Measurements from ENCODE around the gene ABCB9.
"Not testable (repeated sequence)": the region's sequence is repeated elsewhere in the genome, so short reads cannot be mapped to it uniquely, and the experiment has no call there.

The ABCB9 gene

DNA sequence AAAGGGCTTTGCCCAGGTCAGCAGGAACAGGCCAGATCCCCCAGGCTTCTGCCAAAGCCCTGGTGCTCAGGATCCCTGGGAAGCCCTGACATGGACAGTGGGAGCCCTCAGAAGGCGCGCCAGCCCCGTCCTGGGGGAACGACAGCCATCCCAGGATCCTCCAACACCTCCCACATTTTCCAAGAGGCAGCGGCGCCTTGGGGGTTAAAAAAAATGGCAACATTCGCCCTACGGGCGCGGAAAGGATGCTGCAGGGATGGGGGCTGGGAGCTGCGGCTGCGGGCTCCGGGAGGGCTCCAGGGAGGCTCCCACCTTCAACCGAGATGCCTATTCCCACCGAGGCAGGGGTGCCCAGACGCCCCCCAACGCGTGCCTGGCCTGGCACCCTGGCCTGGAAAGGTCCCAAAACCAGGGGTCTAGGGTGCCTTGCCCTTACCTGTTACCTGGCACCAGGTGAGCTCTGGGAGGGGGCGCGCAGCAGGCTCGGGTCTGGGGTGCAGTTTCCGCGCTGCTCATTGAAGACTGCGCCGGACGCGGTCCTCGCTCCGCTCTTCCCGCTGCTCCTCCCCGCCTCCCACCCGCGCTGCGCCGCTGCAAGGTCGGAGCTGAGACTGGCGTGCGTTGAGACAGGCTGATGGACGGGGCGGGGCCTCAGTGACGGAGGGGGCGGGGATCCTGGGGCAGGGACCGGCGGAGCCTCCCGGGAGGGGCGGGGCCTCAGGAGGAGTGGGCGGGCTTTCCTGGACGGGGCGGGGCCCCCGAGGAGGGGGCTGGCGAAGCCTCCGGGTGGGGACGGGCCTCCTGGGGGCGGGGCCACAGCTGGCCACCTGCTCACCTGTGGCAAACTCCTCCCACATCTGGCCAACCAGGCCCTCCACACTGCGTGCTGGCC lies at the start of gene ABCB9:
Gene ABCB9 (minus strand): TSS at position 613 of the 892 bp plus-strand sequence. CDS start 6,228 bp downstream, outside the sequence.
- Histone ChIP-seq H3K9me3 (ENCODE audit: control insufficient read depth, insufficient read depth, low read length) (no peaks in the 10 kb centered on the region), H3K4me1 (ENCODE audit: control insufficient read depth, insufficient read depth, low read length) (peaks cover 5% of the 10 kb centered on the region; the same call in 1 of the 2 replicates), H3K36me3 (ENCODE audit: control insufficient read depth, insufficient read depth, low read length) (no peaks in the 10 kb centered on the region), H3K27me3 (ENCODE audit: control insufficient read depth, insufficient read depth, low read length) (no peaks in the 10 kb centered on the region), H3K27ac (ENCODE audit: low read length) (no peak within 1 kb of the TSS), H3K4me3 (ENCODE audit: low read length) (peak within 1 kb of the TSS; percentile 75)
- WGBS (ENCODE audit: insufficient coverage, insufficient read length), result no CpG with 5 or more reads among the region's 55 CpGs
- DNase-seq (ENCODE audit: low read depth, low spot score), result peak; percentile 85

DNA sequence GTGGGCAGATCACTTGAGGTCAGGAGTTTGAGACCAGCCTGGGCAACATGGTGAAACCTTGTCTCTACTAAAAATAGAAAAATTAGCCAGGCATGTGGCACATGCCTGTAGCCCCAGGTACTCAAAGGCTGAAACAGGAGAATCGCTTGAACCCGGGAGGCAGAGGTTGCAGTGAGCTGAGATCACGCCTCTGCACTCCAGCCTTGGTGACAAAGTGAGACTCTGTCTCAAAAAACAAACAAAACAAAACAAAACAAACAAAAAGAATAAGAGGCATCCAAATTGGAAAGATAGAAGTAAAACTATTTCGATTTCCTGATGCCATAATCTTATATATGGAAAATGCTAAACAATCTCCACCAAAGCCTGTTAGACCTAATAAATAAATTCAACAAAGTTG lies 48.2 kb upstream of the ABCB9 start:
- WGBS (ENCODE audit: insufficient coverage, insufficient read length), result no CpG with 5 or more reads among the region's 4 CpGs

DNA sequence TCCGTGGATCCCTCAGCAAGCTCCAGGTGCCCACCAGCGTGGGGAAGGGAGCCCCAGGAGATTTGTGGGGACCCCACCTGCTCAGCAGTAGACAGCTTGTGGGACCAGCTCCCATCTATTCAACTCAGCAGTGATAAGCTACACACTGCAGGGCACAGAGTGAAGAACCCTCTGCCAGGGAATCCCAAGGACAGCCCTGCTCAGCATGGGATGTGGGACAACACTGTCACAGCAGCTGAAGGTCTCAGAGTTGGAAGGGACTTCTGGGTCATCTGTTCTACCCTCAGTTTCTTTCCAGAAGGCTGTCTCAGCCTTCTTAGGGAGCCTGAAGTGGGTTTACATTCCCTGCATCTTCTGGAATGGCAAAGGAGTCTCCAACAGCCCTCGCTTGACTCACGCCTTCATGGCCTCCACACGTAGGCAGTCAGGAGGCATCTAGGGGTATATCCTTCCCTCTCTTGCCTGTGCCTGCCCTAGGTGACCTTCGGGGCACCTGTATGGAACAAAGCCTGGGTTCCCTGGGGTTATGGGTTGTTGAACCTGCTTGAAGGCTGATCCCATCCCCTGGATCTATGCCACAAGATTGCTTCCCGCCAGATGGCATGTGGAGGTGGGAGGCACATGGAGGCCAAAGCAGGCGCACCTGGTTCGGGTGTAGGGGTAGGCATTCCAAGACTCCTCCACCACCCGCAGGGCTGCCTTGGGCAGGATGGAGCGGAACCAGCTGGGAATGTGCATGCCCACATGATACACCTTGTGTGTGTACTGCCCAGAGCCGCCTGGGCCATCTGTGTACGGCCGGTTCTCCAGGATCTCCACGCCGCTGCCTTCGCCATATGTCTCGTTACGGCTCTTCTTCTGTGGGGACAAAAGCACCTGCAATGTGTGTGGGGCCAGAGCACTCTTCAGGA lies 47.2 kb upstream of the ABCB9 start:
- Histone ChIP-seq H3K27me3 (ENCODE audit: control insufficient read depth, insufficient read depth, low read length) (no peaks in the 10 kb centered on the region), H3K36me3 (ENCODE audit: control insufficient read depth, insufficient read depth, low read length) (no peaks in the 10 kb centered on the region), H3K4me3 (ENCODE audit: low read length) (no peak overlapping the region), H3K27ac (ENCODE audit: low read length) (no peak overlapping the region), H3K9me3 (ENCODE audit: control insufficient read depth, insufficient read depth, low read length) (no peaks in the 10 kb centered on the region), H3K4me1 (ENCODE audit: control insufficient read depth, insufficient read depth, low read length) (no peaks in the 10 kb centered on the region)
- no peak for DNase-seq (ENCODE audit: low read depth, low spot score)
- no CpG with 5 or more reads among the region's 19 CpGs for WGBS (ENCODE audit: insufficient coverage, insufficient read length)

More for the DNA sequence above, 48.2 kb upstream of the ABCB9 start:
- H3K27ac ChIP-seq (ENCODE audit: low read length); DNase-seq (ENCODE audit: low read depth, low spot score); H3K36me3 ChIP-seq (ENCODE audit: control insufficient read depth, insufficient read depth, low read length); H3K4me1 ChIP-seq (ENCODE audit: control insufficient read depth, insufficient read depth, low read length); H3K27me3 ChIP-seq (ENCODE audit: control insufficient read depth, insufficient read depth, low read length); H3K9me3 ChIP-seq (ENCODE audit: control insufficient read depth, insufficient read depth, low read length); H3K4me3 ChIP-seq (ENCODE audit: low read length): not testable (repeated sequence)

GRCh38 chr12:123011701-123012100 lies 45.4 kb upstream of the ABCB9 start:
- Histone ChIP-seq H3K4me1 (ENCODE audit: control insufficient read depth, insufficient read depth, low read length) (no peaks in the 10 kb centered on the region), H3K4me3 (ENCODE audit: low read length) (no peak overlapping the region), H3K36me3 (ENCODE audit: control insufficient read depth, insufficient read depth, low read length) (no peaks in the 10 kb centered on the region), H3K27me3 (ENCODE audit: control insufficient read depth, insufficient read depth, low read length) (no peaks in the 10 kb centered on the region), H3K9me3 (ENCODE audit: control insufficient read depth, insufficient read depth, low read length) (no peaks in the 10 kb centered on the region), H3K27ac (ENCODE audit: low read length) (no peak overlapping the region)
- no CpG with 5 or more reads among the region's 6 CpGs for WGBS (ENCODE audit: insufficient coverage, insufficient read length)
- DNase-seq (ENCODE audit: low read depth, low spot score), result no peak

GRCh38 chr12:123010681-123011080 lies 44.4 kb upstream of the ABCB9 start:
- Histone ChIP-seq H3K27me3 (ENCODE audit: control insufficient read depth, insufficient read depth, low read length) (no peaks in the 10 kb centered on the region), H3K9me3 (ENCODE audit: control insufficient read depth, insufficient read depth, low read length) (no peaks in the 10 kb centered on the region), H3K4me3 (ENCODE audit: low read length) (no peak overlapping the region), H3K4me1 (ENCODE audit: control insufficient read depth, insufficient read depth, low read length) (no peaks in the 10 kb centered on the region), H3K27ac (ENCODE audit: low read length) (no peak overlapping the region), H3K36me3 (ENCODE audit: control insufficient read depth, insufficient read depth, low read length) (no peaks in the 10 kb centered on the region)
- DNase-seq (ENCODE audit: low read depth, low spot score), result no peak
- no CpG with 5 or more reads among the region's 4 CpGs for WGBS (ENCODE audit: insufficient coverage, insufficient read length)

GRCh38 chr12:123010110-123010509 lies 43.8 kb upstream of the ABCB9 start:
- Histone ChIP-seq H3K36me3 (ENCODE audit: control insufficient read depth, insufficient read depth, low read length) (no peaks in the 10 kb centered on the region), H3K4me3 (ENCODE audit: low read length) (no peak overlapping the region), H3K9me3 (ENCODE audit: control insufficient read depth, insufficient read depth, low read length) (no peaks in the 10 kb centered on the region), H3K27ac (ENCODE audit: low read length) (no peak overlapping the region), H3K4me1 (ENCODE audit: control insufficient read depth, insufficient read depth, low read length) (no peaks in the 10 kb centered on the region), H3K27me3 (ENCODE audit: control insufficient read depth, insufficient read depth, low read length) (no peaks in the 10 kb centered on the region)
- WGBS (ENCODE audit: insufficient coverage, insufficient read length), result no CpG with 5 or more reads among the region's 1 CpG
- no peak for DNase-seq (ENCODE audit: low read depth, low spot score)

DNA sequence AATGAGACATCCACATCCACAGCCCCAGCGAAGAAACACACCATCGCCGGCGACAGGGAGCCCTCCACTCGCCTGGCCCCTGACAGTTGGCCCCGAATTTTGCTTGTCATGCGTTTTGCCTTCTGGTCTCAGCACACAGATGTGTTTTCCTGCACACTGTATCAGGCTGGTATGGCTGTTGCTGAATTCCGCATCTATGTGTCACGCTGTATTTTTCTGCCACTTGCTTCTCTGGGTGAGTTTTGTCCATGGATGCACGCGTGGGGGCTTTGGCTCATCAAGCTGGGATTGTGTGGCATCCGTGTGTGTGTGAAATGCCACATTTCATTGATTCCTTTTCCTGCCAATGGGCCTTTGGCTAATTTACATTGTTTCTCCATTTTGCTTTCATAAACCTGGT lies 40.7 kb upstream of the ABCB9 start:
- no peaks in the 10 kb centered on the region for H3K4me1 ChIP-seq (ENCODE audit: control insufficient read depth, insufficient read depth, low read length)
- no peaks in the 10 kb centered on the region for H3K36me3 ChIP-seq (ENCODE audit: control insufficient read depth, insufficient read depth, low read length)
- WGBS (ENCODE audit: insufficient coverage, insufficient read length), result no CpG with 5 or more reads among the region's 12 CpGs
- no peak overlapping the region for H3K27ac ChIP-seq (ENCODE audit: low read length)
- H3K4me3 ChIP-seq (ENCODE audit: low read length), result no peak overlapping the region
- H3K9me3 ChIP-seq (ENCODE audit: control insufficient read depth, insufficient read depth, low read length), result no peaks in the 10 kb centered on the region
- DNase-seq (ENCODE audit: low read depth, low spot score), result no peak
- H3K27me3 ChIP-seq (ENCODE audit: control insufficient read depth, insufficient read depth, low read length), result no peaks in the 10 kb centered on the region

DNA sequence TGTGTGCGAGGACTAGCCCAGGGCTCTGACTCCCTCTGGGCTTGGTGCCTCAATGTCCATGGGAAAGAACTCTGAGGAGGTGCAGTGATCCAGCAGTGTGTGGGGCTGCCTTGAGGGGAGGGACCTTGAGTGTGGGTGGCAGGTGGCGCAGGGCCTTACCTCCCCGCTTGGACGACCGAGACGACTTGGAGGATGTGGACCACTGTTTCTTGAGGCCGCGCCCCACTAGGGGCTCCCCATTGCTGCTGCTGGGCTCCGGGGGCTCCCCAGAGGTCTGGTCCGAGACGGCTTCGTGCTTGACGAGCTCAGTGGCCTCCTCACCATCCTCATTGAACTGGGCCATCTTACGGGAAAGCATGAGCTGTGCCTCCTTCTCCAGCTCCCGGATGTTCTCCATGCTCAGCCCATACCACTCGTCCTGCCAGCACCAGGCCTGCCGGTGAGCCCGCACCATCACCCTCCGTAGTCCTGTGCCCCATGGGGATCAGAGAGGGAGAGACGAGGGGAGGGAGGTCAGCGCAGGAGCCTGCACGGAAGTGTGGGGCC lies 38.9 kb upstream of the ABCB9 start:
- H3K9me3 ChIP-seq (ENCODE audit: control insufficient read depth, insufficient read depth, low read length), result no peaks in the 10 kb centered on the region
- no peak overlapping the region for H3K27ac ChIP-seq (ENCODE audit: low read length)
- H3K4me3 ChIP-seq (ENCODE audit: low read length), result no peak overlapping the region
- no peak for DNase-seq (ENCODE audit: low read depth, low spot score)
- H3K27me3 ChIP-seq (ENCODE audit: control insufficient read depth, insufficient read depth, low read length), result no peaks in the 10 kb centered on the region
- no peaks in the 10 kb centered on the region for H3K36me3 ChIP-seq (ENCODE audit: control insufficient read depth, insufficient read depth, low read length)
- no peaks in the 10 kb centered on the region for H3K4me1 ChIP-seq (ENCODE audit: control insufficient read depth, insufficient read depth, low read length)
- WGBS (ENCODE audit: insufficient coverage, insufficient read length), result no CpG with 5 or more reads among the region's 22 CpGs

DNA sequence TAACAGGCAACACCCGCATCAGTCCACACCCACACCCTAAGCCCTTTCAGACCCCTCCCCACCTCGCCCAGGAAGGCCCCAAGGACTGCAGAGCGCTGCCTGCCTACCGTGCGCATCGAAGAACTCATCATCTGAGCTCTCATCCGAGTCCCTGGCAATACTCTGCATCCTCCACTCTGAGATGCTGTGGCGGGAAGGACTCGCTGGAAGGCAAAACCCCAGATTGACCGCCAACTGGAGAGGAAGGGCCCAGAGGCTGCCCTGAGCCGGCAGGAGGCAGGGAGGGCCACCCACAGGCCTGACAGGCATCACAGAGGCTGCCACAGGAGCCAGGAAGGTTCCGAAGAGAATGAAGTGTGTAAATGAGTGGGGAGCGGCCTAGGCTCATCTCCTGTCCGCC lies 38.0 kb upstream of the ABCB9 start:
- Histone ChIP-seq H3K27me3 (ENCODE audit: control insufficient read depth, insufficient read depth, low read length) (no peaks in the 10 kb centered on the region), H3K36me3 (ENCODE audit: control insufficient read depth, insufficient read depth, low read length) (no peaks in the 10 kb centered on the region), H3K9me3 (ENCODE audit: control insufficient read depth, insufficient read depth, low read length) (no peaks in the 10 kb centered on the region), H3K27ac (ENCODE audit: low read length) (no peak overlapping the region), H3K4me1 (ENCODE audit: control insufficient read depth, insufficient read depth, low read length) (no peaks in the 10 kb centered on the region), H3K4me3 (ENCODE audit: low read length) (no peak overlapping the region)
- WGBS (ENCODE audit: insufficient coverage, insufficient read length), result no CpG with 5 or more reads among the region's 14 CpGs
- no peak for DNase-seq (ENCODE audit: low read depth, low spot score)

DNA sequence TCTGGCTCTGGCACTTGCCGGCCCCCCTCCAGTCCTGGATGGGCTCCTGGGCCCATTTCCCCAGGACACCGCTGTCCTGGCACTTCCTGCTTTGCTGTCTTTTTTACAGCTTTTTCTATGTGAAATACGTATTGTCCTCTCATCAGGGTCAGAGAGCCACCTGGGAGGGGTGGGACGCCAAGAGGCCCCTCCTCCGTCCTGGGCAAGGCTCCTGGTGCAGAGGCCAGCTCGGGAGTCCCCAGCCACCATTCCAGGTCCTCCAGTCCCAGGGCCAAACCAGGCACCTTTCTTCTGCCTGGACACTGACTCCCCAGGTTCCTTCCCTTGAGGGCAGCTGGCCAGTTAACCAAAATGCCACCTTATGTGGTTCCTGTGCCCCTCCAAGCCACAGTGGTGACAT lies 37.0 kb upstream of the ABCB9 start:
- Histone ChIP-seq H3K36me3 (ENCODE audit: control insufficient read depth, insufficient read depth, low read length) (no peaks in the 10 kb centered on the region), H3K4me1 (ENCODE audit: control insufficient read depth, insufficient read depth, low read length) (no peaks in the 10 kb centered on the region), H3K4me3 (ENCODE audit: low read length) (no peak overlapping the region), H3K27ac (ENCODE audit: low read length) (no peak overlapping the region), H3K9me3 (ENCODE audit: control insufficient read depth, insufficient read depth, low read length) (no peaks in the 10 kb centered on the region), H3K27me3 (ENCODE audit: control insufficient read depth, insufficient read depth, low read length) (no peaks in the 10 kb centered on the region)
- no CpG with 5 or more reads among the region's 6 CpGs for WGBS (ENCODE audit: insufficient coverage, insufficient read length)
- no peak for DNase-seq (ENCODE audit: low read depth, low spot score)
